ENCODE data around the gene SLC39A11.

SLC39A11 gene

GRCh38 chr17:73093286-73093685, 798 bp upstream of the SLC39A11 start:
- Histone ChIP-seq H3K4me3 (ENCODE audit: low read length) (no peak overlapping the region), H3K4me1 (ENCODE audit: low read length) (no peaks in the 10 kb centered on the region; the same call in 1 of the 2 replicates), H3K9me2 (replicated peaks; ENCODE audit: insufficient read depth, low read length) (no peaks in the 10 kb centered on the region), H3K27me3 (replicated peaks; ENCODE audit: insufficient read depth, low read length) (no peaks in the 10 kb centered on the region), H3K27ac (ENCODE audit: low read length) (no peak overlapping the region), H3K9me3 (replicated peaks; ENCODE audit: insufficient read depth, low read length) (no peaks in the 10 kb centered on the region), H3K9ac (ENCODE audit: low read length) (no peak overlapping the region), H3K79me2 (ENCODE audit: low read length) (peaks cover 5% of the 10 kb centered on the region; the same call in 1 of the 2 replicates), H3K36me3 (replicated peaks; ENCODE audit: insufficient read depth, low read length) (no peaks in the 10 kb centered on the region), H3K4me2 (ENCODE audit: low read depth, low read length) (no peak overlapping the region), H2AFZ (ENCODE audit: low read length) (peak overlapping the region; percentile 96; the same call in 1 of the 2 replicates), H3F3A (ENCODE audit: insufficient read depth, low read length) (no peaks in the 10 kb centered on the region), H4K20me1 (ENCODE audit: insufficient read depth, low read length) (no peaks in the 10 kb centered on the region)
- DNase-seq: no peak
- TF ChIP-seq EZH2phosphoT487 (IDR thresholded peaks at IDR 0.05; ENCODE audit: low read length): no peak
- TF ChIP-seq CTCF (IDR thresholded peaks at IDR 0.05; ENCODE audit: low read length): no peak
- TF ChIP-seq EZH2 (optimal IDR thresholded peaks at IDR 0.05; ENCODE audit: low read depth, low read length): no peak

- Histone ChIP-seq H3F3A (ENCODE audit: insufficient read depth, low read length) (no peaks in the 10 kb centered on the region), H3K9me3 (replicated peaks; ENCODE audit: insufficient read depth, low read length) (no peaks in the 10 kb centered on the region), H3K4me2 (ENCODE audit: low read depth, low read length) (peak overlapping the region; percentile 77), H3K79me2 (ENCODE audit: low read length) (peaks cover 5% of the 10 kb centered on the region; the same call in 1 of the 2 replicates), H3K9me2 (replicated peaks; ENCODE audit: insufficient read depth, low read length) (no peaks in the 10 kb centered on the region), H3K4me3 (ENCODE audit: low read length) (peak overlapping the region; percentile 77), H3K27me3 (replicated peaks; ENCODE audit: insufficient read depth, low read length) (no peaks in the 10 kb centered on the region), H3K9ac (ENCODE audit: low read length) (peak overlapping the region; percentile 66), H2AFZ (ENCODE audit: low read length) (peak overlapping the region; percentile 96), H3K4me1 (ENCODE audit: low read length) (no peaks in the 10 kb centered on the region; the same call in 1 of the 2 replicates), H3K36me3 (replicated peaks; ENCODE audit: insufficient read depth, low read length) (no peaks in the 10 kb centered on the region), H3K27ac (ENCODE audit: low read length) (no peak overlapping the region), H4K20me1 (ENCODE audit: insufficient read depth, low read length) (no peaks in the 10 kb centered on the region)
- DNase-seq: no peak
- TF ChIP-seq CTCF (IDR thresholded peaks at IDR 0.05; ENCODE audit: low read length) (no peak), EZH2 (optimal IDR thresholded peaks at IDR 0.05; ENCODE audit: low read depth, low read length) (no peak), EZH2phosphoT487 (IDR thresholded peaks at IDR 0.05; ENCODE audit: low read length) (no peak)
Observed at GRCh38 chr17:73091770-73092522, 542 bp downstream of the SLC39A11 start.

GRCh38 chr17:73091410-73091769, 1.1 kb downstream of the SLC39A11 start:
- DNase-seq: no peak
- H3K36me3 ChIP-seq (replicated peaks; ENCODE audit: insufficient read depth, low read length): no peaks in the 10 kb centered on the region
- no peaks in the 10 kb centered on the region for H3K27me3 ChIP-seq (replicated peaks; ENCODE audit: insufficient read depth, low read length)
- TF ChIP-seq CTCF (IDR thresholded peaks at IDR 0.05; ENCODE audit: low read length) (no peak), EZH2 (optimal IDR thresholded peaks at IDR 0.05; ENCODE audit: low read depth, low read length) (no peak), EZH2phosphoT487 (IDR thresholded peaks at IDR 0.05; ENCODE audit: low read length) (no peak)
- no peaks in the 10 kb centered on the region for H4K20me1 ChIP-seq (ENCODE audit: insufficient read depth, low read length)
- no peaks in the 10 kb centered on the region for H3K9me3 ChIP-seq (replicated peaks; ENCODE audit: insufficient read depth, low read length)
- H3K27ac ChIP-seq (ENCODE audit: low read length): no peak overlapping the region
- peak overlapping the region; percentile 77 for H3K4me3 ChIP-seq (ENCODE audit: low read length)
- H3K9ac ChIP-seq (ENCODE audit: low read length): 0 out of 2 replicates have a peak overlapping the region, but pooled peaks have one; percentile 66
- H3K4me1 ChIP-seq (ENCODE audit: low read length): no peaks in the 10 kb centered on the region; the same call in 1 of the 2 replicates
- H3K9me2 ChIP-seq (replicated peaks; ENCODE audit: insufficient read depth, low read length): no peaks in the 10 kb centered on the region
- H3F3A ChIP-seq (ENCODE audit: insufficient read depth, low read length): no peaks in the 10 kb centered on the region
- peak overlapping the region; percentile 77 for H3K4me2 ChIP-seq (ENCODE audit: low read depth, low read length)
- peaks cover 5% of the 10 kb centered on the region; the same call in 1 of the 2 replicates for H3K79me2 ChIP-seq (ENCODE audit: low read length)
- peak overlapping the region; percentile 96; the same call in 1 of the 2 replicates for H2AFZ ChIP-seq (ENCODE audit: low read length)

Measured in MM.1S (cell line).